Natural killer cell (primary cell): ENCODE data around the gene LAGE3. TPM values are rescaled to one million over a fixed set of nuclear protein-coding genes. Genes with fewer than 3 reads are reported as not detected.

Source experiments
- ATAC-seq, 3 donors: fragments of 150-1000 bp in 2 of 3; fragments of 200-7000 bp in 1 of 3; cut with Tn5 transposase; 1 replicate in 1 of 3; 2 replicates in 2 of 3; pipeline ENCODE4 v1.10.0; 2021; ENCODE audit warnings: mild to moderate bottlenecking in 2 of 3, moderate library complexity in 2 of 3
- DNase-seq, 2 donors: peaks; one replicate each; pipeline versions ENCODE4 v3.0.0 to v3.0.0-alpha.2; 2013 to 2021; ENCODE audit warnings: mixed read lengths in 1 of 2
- H3K27ac ChIP-seq: one replicate; pipeline ENCODE4 v1.5.1; 2013; ENCODE audit warnings: mild to moderate bottlenecking, low read length
- H3K27me3 ChIP-seq: one replicate; pipeline ENCODE4 v1.6.1; 2013; ENCODE audit warnings: low read length; ENCODE audit not compliant: control insufficient read depth, insufficient read depth
- H3K36me3 ChIP-seq: one replicate; pipeline ENCODE4 v1.6.1; 2013; ENCODE audit warnings: low read length; ENCODE audit not compliant: control insufficient read depth, insufficient read depth
- H3K4me1 ChIP-seq: one replicate; pipeline ENCODE4 v1.6.1; 2013; ENCODE audit warnings: low read length; ENCODE audit not compliant: control insufficient read depth, insufficient read depth
- H3K4me3 ChIP-seq: one replicate; pipeline ENCODE4 v1.5.1; 2013; ENCODE audit warnings: low read length
- H3K9me3 ChIP-seq: one replicate; pipeline ENCODE4 v1.6.1; 2013; ENCODE audit warnings: low read length; ENCODE audit not compliant: control insufficient read depth, insufficient read depth
- H3K27ac Mint-ChIP-seq, 2 donors: one replicate each; pipeline ENCODE4 v1.8.0; 2022; ENCODE audit warnings: mild to moderate bottlenecking in 2 of 2, mixed read lengths in 2 of 2, moderate library complexity in 1 of 2
- H3K27me3 Mint-ChIP-seq, 2 donors: one replicate each; pipeline ENCODE4 v1.8.0; 2022; ENCODE audit warnings: low read depth in 2 of 2, mixed read lengths in 2 of 2
- H3K36me3 Mint-ChIP-seq: one replicate; pipeline ENCODE4 v1.8.0; 2022; ENCODE audit warnings: mixed read lengths
- H3K4me1 Mint-ChIP-seq, 2 donors: one replicate each; pipeline ENCODE4 v1.8.0; 2022; ENCODE audit warnings: mixed read lengths in 2 of 2
- H3K4me3 Mint-ChIP-seq: one replicate; pipeline ENCODE4 v1.8.0; 2022; ENCODE audit warnings: mild to moderate bottlenecking, moderate library complexity, mixed read lengths
- H3K9me3 Mint-ChIP-seq, 2 donors: one replicate each; pipeline ENCODE4 v1.8.0; 2022; ENCODE audit warnings: mixed read lengths in 2 of 2
- CTCF ChIP-seq: fragments of 200-600 bp; IDR thresholded peaks from one replicate; pipeline ENCODE4 v1.8.0; 2022; ENCODE audit warnings: antibody characterized with exemption
- WGBS: methylation state at CpG from one replicate; pipeline ENCODE4 v1.1.7; 2013; ENCODE audit warnings: missing lambda C conversion rate; ENCODE audit not compliant: insufficient coverage; 5-methylcytosine and 5-hydroxymethylcytosine counted together
- intact Hi-C: fragments of 100-400 bp; cut with micrococcal nuclease; formaldehyde crosslinking; loops from one replicate; pipeline ENCODE4 v1.14.2; 2022
- total RNA-seq, 4 donors: library from RNA; stranded (reverse); fragments of 120-200 nt in 1 of 4; gene quantifications; one replicate each; pipeline versions ENCODE4 v1.2.3 to v1.2.4, GENCODE V29; 2013 to 2022

LAGE3 gene
- total RNA-seq, 3 donors from 2014 or later (not counting 1 experiment from before 2014, with no cell fraction given): 10.8 to 12.5 (median 10.9) TPM

GRCh38 chrX:154437971-154438893 lies 40.8 kb downstream of the LAGE3 start:
- H3K9me3 ChIP-seq: no peaks in the 10 kb centered on the region
- Mint-ChIP-seq H3K36me3 (no peaks in the 10 kb centered on the region), H3K27ac (peak overlapping the region; percentile 54 to 75), H3K4me3 (peak overlapping the region; percentile 80), H3K4me1 (peaks cover 6 to 11% of the 10 kb centered on the region in 2 donors), H3K27me3 (no peaks in the 10 kb centered on the region), H3K9me3 (no peaks in the 10 kb centered on the region)
- intact Hi-C loops: no loop called here
- H3K36me3 ChIP-seq: peaks cover 23% of the 10 kb centered on the region
- DNase-seq: peak in 1 of 2 donors; percentile 2
- 78% methylated on average over 24 of the region's 28 CpGs for WGBS
- no peak for TF ChIP-seq CTCF
- H3K4me1 ChIP-seq: peaks cover 24% of the 10 kb centered on the region
- H3K4me3 ChIP-seq: peak overlapping the region; percentile 53
- no peak overlapping the region for H3K27ac ChIP-seq
- no peaks in the 10 kb centered on the region for H3K27me3 ChIP-seq
- ATAC-seq: no peak

- H3K9me3 ChIP-seq: no peaks in the 10 kb centered on the region
- Mint-ChIP-seq H3K27ac (peak within 1 kb of the TSS; percentile 81 to 85), H3K27me3 (no peaks in the 10 kb centered on the region), H3K4me1 (peaks cover 6 to 10% of the 10 kb centered on the region in 2 donors), H3K9me3 (no peaks in the 10 kb centered on the region), H3K4me3 (peak within 1 kb of the TSS; percentile 80), H3K36me3 (no peaks in the 10 kb centered on the region)
- H3K4me1 ChIP-seq: peaks cover 23% of the 10 kb centered on the region
- H3K36me3 ChIP-seq: peaks cover 30% of the 10 kb centered on the region
- peak; percentile 67 to 72 for DNase-seq
- H3K27me3 ChIP-seq: no peaks in the 10 kb centered on the region
- intact Hi-C loops: no loop called here
- H3K27ac ChIP-seq: peak within 1 kb of the TSS; percentile 81
- no peak for TF ChIP-seq CTCF
- ATAC-seq: peak; percentile 74 to 82 (median 75)
- WGBS: under 1% methylated on average over 85 of the region's 93 CpGs
- peak within 1 kb of the TSS; percentile 53 for H3K4me3 ChIP-seq
These were observed 41.9 kb downstream of the LAGE3 start, which contains the start of gene GDI1 for GRCh38 chrX:154436983-154437752. Gene GDI1 (plus strand): TSS chrX:154437154. CDS start chrX:154437255, 101 bp downstream.

- H3K9me3 Mint-ChIP-seq: no peaks in the 10 kb centered on the region
- Histone ChIP-seq H3K9me3 (no peaks in the 10 kb centered on the region), H3K4me3 (peak overlapping the region; percentile 30), H3K27me3 (no peaks in the 10 kb centered on the region), H3K4me1 (peaks cover 29% of the 10 kb centered on the region), H3K27ac (peak overlapping the region; percentile 81), H3K36me3 (peaks cover 31% of the 10 kb centered on the region)
- H3K36me3 Mint-ChIP-seq: no peaks in the 10 kb centered on the region
- ATAC-seq: peak; percentile 79 to 82 (median 79)
- peak; percentile 41 to 85 for DNase-seq
- H3K27ac Mint-ChIP-seq: peak overlapping the region; percentile 81 to 85
- 12% methylated on average over 49 of the region's 78 CpGs for WGBS
- intact Hi-C loops: no loop called here
- H3K4me3 Mint-ChIP-seq: peak overlapping the region; percentile 56
- peaks cover 6 to 10% of the 10 kb centered on the region in 2 donors for H3K4me1 Mint-ChIP-seq
- no peak for TF ChIP-seq CTCF
- H3K27me3 Mint-ChIP-seq: no peaks in the 10 kb centered on the region
These were observed 42.6 kb downstream of the LAGE3 start for GRCh38 chrX:154436374-154436982.
